CD4-positive, alpha-beta T cell (primary cell): ENCODE measurements around the gene LHFPL3. TPM values are rescaled to one million over a fixed set of nuclear protein-coding genes. Genes with fewer than 3 reads are reported as not detected.

ENCODE experiments used
- ATAC-seq: fragments of 200-7000 bp; cut with Tn5 transposase; one replicate; pipeline ENCODE4 v1.10.0; 2022; ENCODE audit warnings: mild to moderate bottlenecking; ENCODE audit not compliant: poor library complexity
- CTCF ChIA-PET: fragments of 350-600 bp; sonication (Branson Sonifier 250); formaldehyde crosslinking; loops from one replicate; lab custom pipeline; 2021; ENCODE audit warnings: antibody characterized with exemption, inconsistent platforms; lab: Charles Lee
- POLR2A ChIA-PET: fragments of 350-600 bp; sonication (Branson Sonifier 250); formaldehyde crosslinking; loops from one replicate; lab custom pipeline; 2021; ENCODE audit warnings: antibody characterized with exemption, inconsistent platforms; lab: Charles Lee
- DNase-seq, 14 experiments: peaks; one replicate each; pipeline ENCODE4 v3.0.0-alpha.2; 2013 to 2020; ENCODE audit warnings: mixed read lengths in 2 of 14
- H3K27ac ChIP-seq, 2 donors: one replicate each; pipeline versions ENCODE4 v1.5.1 to v1.7.0; 2013; ENCODE audit warnings: low read length in 2 of 2, low read depth in 1 of 2, mild to moderate bottlenecking in 1 of 2
- H3K27me3 ChIP-seq, 2 experiments: 1 replicate in 1 of 2; 2 replicates in 1 of 2; pipeline versions ENCODE4 v1.6.1 to v1.7.0; 2013; ENCODE audit warnings: low read length in 2 of 2, control low read depth in 1 of 2, mild to moderate bottlenecking in 1 of 2, moderate library complexity in 1 of 2; ENCODE audit not compliant: insufficient read depth in 2 of 2, control insufficient read depth in 1 of 2
- H3K36me3 ChIP-seq: one replicate; pipeline ENCODE4 v1.6.1; 2013; ENCODE audit warnings: low read length, control low read depth; ENCODE audit not compliant: insufficient read depth
- H3K4me1 ChIP-seq: one replicate; pipeline ENCODE4 v1.6.1; 2013; ENCODE audit warnings: low read length, control low read depth; ENCODE audit not compliant: insufficient read depth
- H3K4me3 ChIP-seq: one replicate; pipeline ENCODE4 v1.5.1; 2013; ENCODE audit warnings: mild to moderate bottlenecking, low read length, moderate library complexity
- H3K9me3 ChIP-seq, 2 experiments: 1 replicate in 1 of 2; 2 replicates in 1 of 2; pipeline versions ENCODE4 v1.6.1 to v1.7.0; 2013; ENCODE audit warnings: low read length in 2 of 2, mild to moderate bottlenecking in 2 of 2, control low read depth in 1 of 2, moderate library complexity in 1 of 2; ENCODE audit not compliant: control insufficient read depth in 1 of 2, insufficient read depth in 1 of 2
- H3K27ac Mint-ChIP-seq: one replicate; pipeline ENCODE4 v1.8.0; 2020; ENCODE audit warnings: mixed read lengths
- H3K27me3 Mint-ChIP-seq: one replicate; pipeline ENCODE4 v1.8.0; 2021; ENCODE audit warnings: mixed read lengths
- H3K36me3 Mint-ChIP-seq: one replicate; pipeline ENCODE4 v1.8.0; 2021; ENCODE audit warnings: low read depth, mixed read lengths
- H3K4me1 Mint-ChIP-seq: one replicate; pipeline ENCODE4 v1.8.0; 2021; ENCODE audit warnings: low read depth, mixed read lengths
- H3K4me3 Mint-ChIP-seq: one replicate; pipeline ENCODE4 v1.8.0; 2020; ENCODE audit warnings: mild to moderate bottlenecking, mixed read lengths
- H3K9me3 Mint-ChIP-seq: one replicate; pipeline ENCODE4 v1.8.0; 2020; ENCODE audit warnings: mixed read lengths
- CTCF ChIP-seq: fragments of 200-600 bp; IDR thresholded peaks from one replicate; pipeline ENCODE4 v1.8.0; 2022; ENCODE audit warnings: antibody characterized with exemption, mild to moderate bottlenecking
- intact Hi-C, 2 experiments: fragments of 100-400 bp; cut with DNase I in 1 of 2; cut with micrococcal nuclease in 1 of 2; formaldehyde crosslinking; loops; one replicate each; pipeline versions ENCODE4 v1.15.1 to v1.9.0; 2023 to 2025; cut with DNase I, micrococcal nuclease
- total RNA-seq, 174 experiments: library from RNA in 2 of 174; stranded (reverse) in 2 of 174; gene quantifications; one replicate each; pipeline ENCODE4 v1.2.3 and lab custom pipeline; 2021 to 2026

Gene LHFPL3
- total RNA-seq, 2 experiments from 2014 or later, result not detected

GRCh38 chr7:104450861-104451260 lies 122.5 kb downstream of the LHFPL3 start:
- H3K9me3 Mint-ChIP-seq, result peaks cover 3% of the 10 kb centered on the region
- no peaks in the 10 kb centered on the region for H3K4me1 Mint-ChIP-seq
- no peaks in the 10 kb centered on the region for H3K4me1 ChIP-seq
- no peaks in the 10 kb centered on the region for H3K9me3 ChIP-seq
- CTCF ChIA-PET, result no interaction called here
- no peak overlapping the region for H3K27ac Mint-ChIP-seq
- POLR2A ChIA-PET, result no interaction called here
- H3K4me3 Mint-ChIP-seq, result no peak overlapping the region
- ATAC-seq, result no peak
- intact Hi-C loops, result no loop called here
- H3K27me3 Mint-ChIP-seq, result peaks cover 4% of the 10 kb centered on the region
- H3K36me3 ChIP-seq, result no peaks in the 10 kb centered on the region
- H3K27me3 ChIP-seq, result no peaks in the 10 kb centered on the region
- H3K27ac ChIP-seq, result no peak overlapping the region
- H3K36me3 Mint-ChIP-seq, result no peaks in the 10 kb centered on the region
- H3K4me3 ChIP-seq, result no peak overlapping the region
- TF ChIP-seq CTCF, result no peak
- no peak for DNase-seq

GRCh38 chr7:104453190-104453589 lies 124.8 kb downstream of the LHFPL3 start:
- Histone ChIP-seq H3K4me1 (no peaks in the 10 kb centered on the region), H3K36me3 (no peaks in the 10 kb centered on the region), H3K27ac (no peak overlapping the region), H3K4me3 (no peak overlapping the region), H3K27me3 (no peaks in the 10 kb centered on the region), H3K9me3 (no peaks in the 10 kb centered on the region)
- ChIA-PET CTCF (no interaction called here), POLR2A (no interaction called here)
- intact Hi-C loops, result no loop called here
- DNase-seq, result no peak
- Mint-ChIP-seq H3K27ac (no peak overlapping the region), H3K36me3 (no peaks in the 10 kb centered on the region), H3K27me3 (no peaks in the 10 kb centered on the region), H3K9me3 (peaks cover 3% of the 10 kb centered on the region), H3K4me1 (no peaks in the 10 kb centered on the region), H3K4me3 (no peak overlapping the region)
- no peak for TF ChIP-seq CTCF
- ATAC-seq, result no peak

GRCh38 chr7:104458875-104459274 lies 130.5 kb downstream of the LHFPL3 start:
- Mint-ChIP-seq H3K27ac (no peak overlapping the region), H3K9me3 (peaks cover 8% of the 10 kb centered on the region), H3K4me3 (no peak overlapping the region), H3K36me3 (no peaks in the 10 kb centered on the region), H3K4me1 (no peaks in the 10 kb centered on the region), H3K27me3 (no peaks in the 10 kb centered on the region)
- no peak for TF ChIP-seq CTCF
- DNase-seq (no peak), ATAC-seq (no peak)
- Histone ChIP-seq H3K27me3 (no peaks in the 10 kb centered on the region), H3K4me3 (no peak overlapping the region), H3K4me1 (no peaks in the 10 kb centered on the region), H3K9me3 (peaks cover 0 to 3% of the 10 kb centered on the region in 2 experiments), H3K27ac (no peak overlapping the region), H3K36me3 (no peaks in the 10 kb centered on the region)
- ChIA-PET CTCF (no interaction called here), POLR2A (no interaction called here)
- intact Hi-C loops, result no loop called here
